Pancreas (tissue), 10 donors: Measurements from ENCODE around the gene SMARCB1. TPM values are rescaled to one million over a fixed set of nuclear protein-coding genes. Genes with fewer than 3 reads are reported as not detected.

Experiments used
- ATAC-seq, 4 donors: fragments of 200-7000 bp; cut with Tn5 transposase; one replicate each; pipeline versions ENCODE4 v1.8.0 to v1.9.1; 2020; ENCODE audit warnings: mild to moderate bottlenecking in 4 of 4, moderate library complexity in 4 of 4
- DNase-seq, 6 donors: peaks; one replicate each; pipeline ENCODE4 v3.0.0-alpha.2; 2020
- FAIRE-seq: peaks from 2 replicates; lab custom pipeline; 2012; peaks lifted over from hg19 to GRCh38; lab: Jason Lieb, UNC
- H3K27ac ChIP-seq, 4 donors: fragments of 200-600 bp; sonication (generic); 1 replicate in 3 of 4; 2 replicates in 1 of 4; pipeline versions ENCODE4 v1.5.0 to v1.8.0; 2020
- H3K27me3 ChIP-seq, 4 donors: fragments of 200-600 bp; one replicate each; pipeline ENCODE4 v1.8.0; 2021
- H3K36me3 ChIP-seq, 3 donors: fragments of 200-600 bp; sonication (generic) in 1 of 3; one replicate each; pipeline versions ENCODE4 v1.5.0 to v1.8.0; 2020 to 2021
- H3K4me1 ChIP-seq, 3 donors: fragments of 200-600 bp; one replicate each; pipeline ENCODE4 v1.8.0; 2021
- H3K4me3 ChIP-seq, 4 donors: fragments of 200-600 bp; sonication (generic) in 2 of 4; one replicate each; pipeline versions ENCODE4 v1.5.0 to v1.8.0; 2020 to 2021
- H3K9me3 ChIP-seq, 4 donors: fragments of 200-600 bp; one replicate each; pipeline ENCODE4 v1.8.0; 2021
- CTCF ChIP-seq, 4 donors: fragments of 200-600 bp; sonication (generic) in 3 of 4; IDR thresholded peaks; one replicate each; pipeline versions ENCODE4 v1.5.0 to v1.8.0; 2021; ENCODE audit warnings: antibody characterized with exemption in 4 of 4
- WGBS, 2 donors: extraction: QIAGEN DNeasy Blood & Tissue Kit; methylation state at CpG; one replicate each; pipeline ENCODE4 v1.1.7; 2013; 5-methylcytosine and 5-hydroxymethylcytosine counted together
- intact Hi-C, 3 donors: fragments of 100-400 bp; cut with DNase I; formaldehyde crosslinking; loops; one replicate each; pipeline versions ENCODE4 v1.11.1 to v1.14.2; 2022
- polyA plus RNA-seq, 2 donors: library from polyadenylated mRNA; stranded (reverse); fragments of 200-250 nt; gene quantifications; one replicate each; pipeline ENCODE4 v1.2.3, GENCODE V29; 2013
- total RNA-seq, 6 donors: library from RNA; stranded (reverse); fragmentation: NEBNext Ultra II Directional in 4 of 6; extraction: Animal tissue kit (Norgen Biotek cat#: 25700) in 4 of 6; gene quantifications; one replicate each; pipeline versions ENCODE4 v1.2.1 to v1.2.4, GENCODE V29; 2021 to 2023
- donor health status: healthy with polysubstance abuse.
- donor health status: DM: no; HTN: no; CAD: no; lungs with moderate emphysema.
- donor health status: DM: no; HTN: no; CAD: no.
- donor health status: control.
- donor health status: control.
- donor health status: Bipolar disorder and iron deficiency.
- donor health status: DM: yes; HTN: yes; CAD: no.
- donor health status: DM: no; HTN: no; CAD: no.
- donor health status: DM: no; HTN: no; CAD: no.
- donor health status: DM: yes; HTN: yes; CAD: no.

SMARCB1 gene
- total and polyA plus RNA-seq, 8 donors, result 25.2 to 37.1 (median 30.4) TPM

GRCh38 chr22:23784215-23784732 lies 2.5 kb upstream of the SMARCB1 start:
- H3K4me3 ChIP-seq, result no peak overlapping the region
- peak overlapping the region in 1 of 4 donors; percentile 11 for H3K27ac ChIP-seq
- peaks cover 11 to 29% (median 12%) of the 10 kb centered on the region in 3 donors for H3K4me1 ChIP-seq
- intact Hi-C loops, result no loop called here
- H3K9me3 ChIP-seq, result no peaks in the 10 kb centered on the region
- H3K36me3 ChIP-seq, result no peaks in the 10 kb centered on the region
- TF ChIP-seq CTCF (IDR thresholded peaks at IDR 0.05), result no peak
- WGBS, 2 donors, result 65% methylated on average over 8 of the region's 8 CpGs
- ATAC-seq, result no peak
- no peaks in the 10 kb centered on the region for H3K27me3 ChIP-seq
- peak in 1 of 6 donors; percentile 62 for DNase-seq
- FAIRE-seq, result no peak

- Histone ChIP-seq H3K4me3 (peak overlapping the region in 3 of 4 donors; percentile 60 to 94 (median 83)), H3K9me3 (no peaks in the 10 kb centered on the region), H3K36me3 (no peaks in the 10 kb centered on the region), H3K4me1 (peaks cover 16 to 33% (median 16%) of the 10 kb centered on the region in 3 donors), H3K27ac (peak overlapping the region; percentile 97 to 100 (median 99)), H3K27me3 (no peaks in the 10 kb centered on the region)
- no peak for FAIRE-seq
- no peak for TF ChIP-seq CTCF (IDR thresholded peaks at IDR 0.05)
- 50 to 55% methylated on average over 9 of the region's 9 CpGs for WGBS, 2 donors
- intact Hi-C loops, result no loop called here
- DNase-seq, result no peak
- no peak for ATAC-seq
These were observed 480 bp upstream of the SMARCB1 start for GRCh38 chr22:23786261-23786710.

GRCh38 chr22:23787600-23787896 lies 782 bp downstream of the SMARCB1 start:
- TF ChIP-seq CTCF (IDR thresholded peaks at IDR 0.05), result no peak
- Histone ChIP-seq H3K27ac (peak overlapping the region; percentile 97 to 100 (median 99)), H3K36me3 (peaks cover 0 to 8% (median 0%) of the 10 kb centered on the region in 3 donors), H3K27me3 (no peaks in the 10 kb centered on the region), H3K4me1 (peaks cover 16 to 33% (median 16%) of the 10 kb centered on the region in 3 donors), H3K9me3 (no peaks in the 10 kb centered on the region), H3K4me3 (peak overlapping the region; percentile 60 to 94 (median 88))
- DNase-seq, result no peak
- peak; percentile 1 to 16 (median 11) for ATAC-seq
- intact Hi-C loops, result no loop called here
- FAIRE-seq, result no peak
- WGBS, 2 donors, result 0% methylated on average over 5 of the region's 5 CpGs

- H3K4me3 ChIP-seq, result peak overlapping the region; percentile 60 to 94 (median 88)
- WGBS, 2 donors, result 60 to 64% methylated on average over 3 of the region's 3 CpGs
These were observed 1.1 kb downstream of the SMARCB1 start for GRCh38 chr22:23787910-23788309.

More at GRCh38 chr22:23787910-23788309, 1.1 kb downstream of the SMARCB1 start:
- FAIRE-seq, result no peak
- Histone ChIP-seq H3K36me3 (peaks cover 0 to 11% (median 0%) of the 10 kb centered on the region in 3 donors), H3K27me3 (no peaks in the 10 kb centered on the region), H3K4me1 (peaks cover 16 to 33% (median 16%) of the 10 kb centered on the region in 3 donors), H3K27ac (no peak overlapping the region), H3K9me3 (no peaks in the 10 kb centered on the region)
- DNase-seq, result peak in 1 of 6 donors; percentile 4
- intact Hi-C loops, result no loop called here
- ATAC-seq, result no peak
- TF ChIP-seq CTCF (IDR thresholded peaks at IDR 0.05), result no peak
